ENCODE measurements around the gene FCHSD2. TPM values are rescaled to one million over a fixed set of nuclear protein-coding genes. Genes with fewer than 3 reads are reported as not detected.
"Not testable (repeated sequence)": the region's sequence is repeated elsewhere in the genome, so short reads cannot be mapped to it uniquely, and the experiment has no call there.

Gene FCHSD2
- total and polyA plus RNA-seq, 2 of the 13 experiments (the other 11 are each of a cell fraction or from before 2014, with no cell fraction given) = 20.5 to 24.8 TPM

DNA sequence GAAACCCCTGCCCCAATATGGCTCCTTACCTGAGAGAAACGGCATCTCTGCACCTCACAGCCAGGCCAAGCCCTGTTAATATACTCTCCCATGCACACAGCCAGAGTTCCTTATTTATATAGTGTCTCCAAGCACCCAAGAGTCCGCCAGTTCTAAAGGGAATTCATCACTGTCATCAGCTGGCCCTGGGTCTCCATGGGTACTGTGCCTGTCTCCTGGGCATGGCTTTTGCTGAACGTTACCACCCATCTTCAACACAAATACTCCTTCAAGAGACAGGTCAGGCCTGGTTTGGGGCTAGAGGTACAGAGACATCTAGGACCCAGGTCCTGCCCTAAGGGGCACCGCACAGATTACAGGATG is 329.5 kb downstream of the FCHSD2 start (continued):
- no peak for TF ChIP-seq ARNT (IDR thresholded peaks at IDR 0.05)
- TF ChIP-seq PPARG (CRISPR knock-in tag; conservative IDR thresholded peaks at IDR 0.05) = no peak
- TF ChIP-seq, protein P1, sequence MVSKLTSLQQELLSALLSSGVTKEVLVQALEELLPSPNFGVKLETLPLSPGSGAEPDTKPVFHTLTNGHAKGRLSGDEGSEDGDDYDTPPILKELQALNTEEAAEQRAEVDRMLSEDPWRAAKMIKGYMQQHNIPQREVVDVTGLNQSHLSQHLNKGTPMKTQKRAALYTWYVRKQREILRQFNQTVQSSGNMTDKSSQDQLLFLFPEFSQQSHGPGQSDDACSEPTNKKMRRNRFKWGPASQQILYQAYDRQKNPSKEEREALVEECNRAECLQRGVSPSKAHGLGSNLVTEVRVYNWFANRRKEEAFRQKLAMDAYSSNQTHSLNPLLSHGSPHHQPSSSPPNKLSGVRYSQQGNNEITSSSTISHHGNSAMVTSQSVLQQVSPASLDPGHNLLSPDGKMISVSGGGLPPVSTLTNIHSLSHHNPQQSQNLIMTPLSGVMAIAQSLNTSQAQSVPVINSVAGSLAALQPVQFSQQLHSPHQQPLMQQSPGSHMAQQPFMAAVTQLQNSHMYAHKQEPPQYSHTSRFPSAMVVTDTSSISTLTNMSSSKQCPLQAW (CRISPR knock-in tag; IDR thresholded peaks at IDR 0.05) = peak; percentile 10; the same call in 1 of the 2 replicates
- no peak; the same call in 1 of the 2 replicates for TF ChIP-seq ZNF354B (CRISPR knock-in tag; IDR thresholded peaks at IDR 0.05)
- TF ChIP-seq NR1H2 (CRISPR knock-in tag; IDR thresholded peaks at IDR 0.05; ENCODE audit: borderline replicate concordance, low read depth) = no peak
- no peak for TF ChIP-seq THYN1 (CRISPR knock-in tag; IDR thresholded peaks at IDR 0.05; ENCODE audit: borderline replicate concordance, low read depth)
- TF ChIP-seq, protein P2, sequence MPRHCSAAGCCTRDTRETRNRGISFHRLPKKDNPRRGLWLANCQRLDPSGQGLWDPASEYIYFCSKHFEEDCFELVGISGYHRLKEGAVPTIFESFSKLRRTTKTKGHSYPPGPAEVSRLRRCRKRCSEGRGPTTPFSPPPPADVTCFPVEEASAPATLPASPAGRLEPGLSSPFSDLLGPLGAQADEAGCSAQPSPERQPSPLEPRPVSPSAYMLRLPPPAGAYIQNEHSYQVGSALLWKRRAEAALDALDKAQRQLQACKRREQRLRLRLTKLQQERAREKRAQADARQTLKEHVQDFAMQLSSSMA (CRISPR knock-in tag; IDR thresholded peaks at IDR 0.05) = peak; percentile 33; the same call in 1 of the 2 replicates
- no peak for TF ChIP-seq ZNF501 (CRISPR knock-in tag; IDR thresholded peaks at IDR 0.05)
- TF ChIP-seq FOXJ3 (CRISPR knock-in tag; IDR thresholded peaks at IDR 0.05; ENCODE audit: borderline replicate concordance) = no peak

DNA sequence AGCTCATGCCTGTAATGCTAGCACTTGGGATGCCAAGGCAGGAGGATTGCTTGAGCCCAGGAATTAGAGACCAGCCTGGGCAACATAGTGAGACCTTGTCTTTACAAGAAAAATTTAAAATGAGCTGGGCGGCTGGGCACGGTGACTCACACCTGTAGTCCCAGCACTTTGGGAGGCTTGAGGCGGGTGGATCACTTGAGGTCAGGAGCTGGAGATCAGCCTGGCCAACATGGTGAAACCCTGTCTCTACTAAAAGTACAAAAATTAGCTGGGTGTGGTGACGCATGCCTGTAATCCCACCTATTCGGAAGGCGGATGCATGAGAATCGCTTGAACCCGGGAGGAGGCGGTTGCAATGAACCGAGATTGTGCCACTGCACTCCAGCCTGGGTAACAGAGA is 330.4 kb downstream of the FCHSD2 start:
- peaks cover 20% of the 10 kb centered on the region for H3K79me2 ChIP-seq (ENCODE audit: insufficient read depth, low read length)
- 96% methylated on average over 10 of the region's 10 CpGs for WGBS (ENCODE audit: low lambda C conversion rate)
- H3K4me2 ChIP-seq (ENCODE audit: low read depth, low read length); DNase-seq (ENCODE audit: low spot score); H3K9ac ChIP-seq (ENCODE audit: insufficient read depth, low read depth, low read length); ATAC-seq; H3K27ac ChIP-seq (ENCODE audit: extremely low read length, insufficient read depth, low read length); in situ Hi-C loops (cut with HindIII; ENCODE audit: extremely low pct_ligation_motif_present, low pct_unique_long_range_greater_than_20kb); H4K20me1 ChIP-seq (ENCODE audit: insufficient read depth, low read length); H3K9me3 ChIP-seq (ENCODE audit: low read length); H3K27me3 ChIP-seq (ENCODE audit: control insufficient read depth in 1 of 2, insufficient read depth in 2 of 2, low read length in 2 of 2); H3K4me3 ChIP-seq (replicated peaks in 1 of 3; ENCODE audit: insufficient read depth in 1 of 3, low read depth in 2 of 3, low read length in 3 of 3); BruUV-seq (replicated peaks); H3K36me3 ChIP-seq (replicated peaks in 1 of 2; ENCODE audit: control insufficient read depth in 1 of 2, insufficient read depth in 2 of 2, low read length in 2 of 2); FAIRE-seq; H2AFZ ChIP-seq (ENCODE audit: low read length): not testable (repeated sequence)
- peaks cover 55% of the 10 kb centered on the region for H3K4me1 ChIP-seq (ENCODE audit: insufficient read depth, low read length)
- ChIA-PET POLR2A (interaction anchor here (0.6 to 2.9 kb wide), 2 partner anchors 17 to 653 kb away, joined by 3 to 22 read pairs; partner anchors contain the start of gene STARD10), CTCF (ENCODE audit: low intra/inter-chr PET ratio, low total read pairs) (interaction anchor here (3.6 kb wide), 1 partner anchor 86 kb away, joined by 25 read pairs; no protein-coding TSS in a partner anchor)
- intact Hi-C loops (cut with micrococcal nuclease; ENCODE audit: unreplicated experiment) = loop anchor here (2.0 kb wide), 1 partner anchor 17 kb away; the partner anchor contains the start of gene STARD10
